Measurements from ENCODE around the gene SERP2.

DNA sequence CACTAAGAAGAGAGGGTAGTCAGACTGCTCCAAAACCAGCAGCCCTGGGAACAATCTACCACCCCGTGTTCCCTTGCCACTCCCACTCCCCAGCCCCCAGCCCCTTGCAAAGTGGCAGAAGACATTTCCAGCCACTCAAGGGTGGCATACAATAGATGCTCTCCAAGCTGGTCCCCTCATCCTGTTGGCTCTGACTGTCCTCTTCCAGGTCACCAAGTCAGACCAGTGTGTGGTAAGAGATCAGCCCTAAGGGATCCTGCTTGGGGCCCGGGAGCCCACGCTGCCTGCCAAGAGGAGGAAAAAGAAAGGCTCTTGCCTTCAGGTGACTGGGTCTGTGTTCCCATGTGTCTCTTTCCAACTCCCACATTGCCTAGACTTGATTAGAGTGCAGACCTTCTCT lies 25.0 kb downstream of the SERP2 start:
- TF ChIP-seq, protein P1, sequence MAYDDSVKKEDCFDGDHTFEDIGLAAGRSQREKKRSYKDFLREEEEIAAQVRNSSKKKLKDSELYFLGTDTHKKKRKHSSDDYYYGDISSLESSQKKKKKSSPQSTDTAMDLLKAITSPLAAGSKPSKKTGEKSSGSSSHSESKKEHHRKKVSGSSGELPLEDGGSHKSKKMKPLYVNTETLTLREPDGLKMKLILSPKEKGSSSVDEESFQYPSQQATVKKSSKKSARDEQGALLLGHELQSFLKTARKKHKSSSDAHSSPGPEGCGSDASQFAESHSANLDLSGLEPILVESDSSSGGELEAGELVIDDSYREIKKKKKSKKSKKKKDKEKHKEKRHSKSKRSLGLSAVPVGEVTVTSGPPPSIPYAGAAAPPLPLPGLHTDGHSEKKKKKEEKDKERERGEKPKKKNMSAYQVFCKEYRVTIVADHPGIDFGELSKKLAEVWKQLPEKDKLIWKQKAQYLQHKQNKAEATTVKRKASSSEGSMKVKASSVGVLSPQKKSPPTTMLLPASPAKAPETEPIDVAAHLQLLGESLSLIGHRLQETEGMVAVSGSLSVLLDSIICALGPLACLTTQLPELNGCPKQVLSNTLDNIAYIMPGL (CRISPR knock-in tag; IDR thresholded peaks at IDR 0.05) = no peak
- TF ChIP-seq, protein P2, sequence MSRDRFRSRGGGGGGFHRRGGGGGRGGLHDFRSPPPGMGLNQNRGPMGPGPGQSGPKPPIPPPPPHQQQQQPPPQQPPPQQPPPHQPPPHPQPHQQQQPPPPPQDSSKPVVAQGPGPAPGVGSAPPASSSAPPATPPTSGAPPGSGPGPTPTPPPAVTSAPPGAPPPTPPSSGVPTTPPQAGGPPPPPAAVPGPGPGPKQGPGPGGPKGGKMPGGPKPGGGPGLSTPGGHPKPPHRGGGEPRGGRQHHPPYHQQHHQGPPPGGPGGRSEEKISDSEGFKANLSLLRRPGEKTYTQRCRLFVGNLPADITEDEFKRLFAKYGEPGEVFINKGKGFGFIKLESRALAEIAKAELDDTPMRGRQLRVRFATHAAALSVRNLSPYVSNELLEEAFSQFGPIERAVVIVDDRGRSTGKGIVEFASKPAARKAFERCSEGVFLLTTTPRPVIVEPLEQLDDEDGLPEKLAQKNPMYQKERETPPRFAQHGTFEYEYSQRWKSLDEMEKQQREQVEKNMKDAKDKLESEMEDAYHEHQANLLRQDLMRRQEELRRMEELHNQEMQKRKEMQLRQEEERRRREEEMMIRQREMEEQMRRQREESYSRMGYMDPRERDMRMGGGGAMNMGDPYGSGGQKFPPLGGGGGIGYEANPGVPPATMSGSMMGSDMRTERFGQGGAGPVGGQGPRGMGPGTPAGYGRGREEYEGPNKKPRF (IDR thresholded peaks at IDR 0.05; ENCODE audit: low read depth, low read length) = no peak
- TF ChIP-seq NRF1 (conservative IDR thresholded peaks at IDR 0.05 in 1 of 2, IDR thresholded peaks at IDR 0.05 in 1 of 2) = no peak

Measured in K562 (cell line).